ENCODE measurements around the gene TSPAN19.

TSPAN19 gene

DNA sequence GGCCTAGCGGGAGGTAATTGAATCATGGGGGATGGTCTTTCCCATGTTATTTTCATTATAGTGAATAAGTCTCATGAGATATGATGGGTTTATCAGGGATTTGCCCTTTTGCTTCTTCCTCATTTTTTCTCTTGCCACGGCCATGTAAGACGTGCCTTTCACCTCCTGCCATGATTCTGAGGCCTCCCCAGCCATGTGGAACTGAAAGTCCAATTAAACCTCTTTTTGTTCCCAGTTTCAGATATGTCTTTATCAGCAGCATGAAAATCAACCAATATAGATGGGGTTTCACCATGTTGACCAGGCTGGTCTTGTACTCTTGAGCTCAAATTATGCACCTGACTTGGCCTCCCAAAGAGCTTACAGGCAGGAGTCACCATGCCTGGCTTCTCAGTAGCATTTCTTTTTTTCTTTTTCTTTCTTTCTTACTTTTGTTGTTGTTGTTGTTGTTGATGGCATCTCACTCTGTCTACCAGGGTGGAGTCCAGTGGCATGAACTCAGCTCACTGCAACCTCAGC is 33.2 kb downstream of the TSPAN19 start:
- DNase-seq (ENCODE audit: low read depth in 1 of 2, low spot score in 1 of 2): no peak

DNA sequence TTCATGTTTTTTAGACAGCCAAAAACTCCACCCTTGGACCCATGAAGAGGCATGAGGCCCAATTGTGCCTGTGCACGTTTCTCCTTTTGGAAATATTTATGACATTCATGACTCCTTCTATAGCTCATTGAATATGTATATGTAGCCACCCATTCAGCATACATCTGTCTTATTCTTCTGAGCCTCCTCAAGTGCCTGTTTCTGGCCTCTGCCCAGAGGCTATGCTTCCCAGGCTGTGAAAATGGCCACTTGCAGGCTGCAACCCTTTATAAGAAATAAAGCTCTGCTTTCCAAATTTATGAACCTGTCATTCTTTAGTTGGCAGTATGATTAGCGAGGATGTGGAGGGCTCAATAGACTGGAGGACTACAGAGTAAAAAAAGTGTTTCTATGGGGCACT is 35.3 kb downstream of the TSPAN19 start:
- DNase-seq (ENCODE audit: low read depth in 1 of 2, low spot score in 1 of 2): no peak

DNA sequence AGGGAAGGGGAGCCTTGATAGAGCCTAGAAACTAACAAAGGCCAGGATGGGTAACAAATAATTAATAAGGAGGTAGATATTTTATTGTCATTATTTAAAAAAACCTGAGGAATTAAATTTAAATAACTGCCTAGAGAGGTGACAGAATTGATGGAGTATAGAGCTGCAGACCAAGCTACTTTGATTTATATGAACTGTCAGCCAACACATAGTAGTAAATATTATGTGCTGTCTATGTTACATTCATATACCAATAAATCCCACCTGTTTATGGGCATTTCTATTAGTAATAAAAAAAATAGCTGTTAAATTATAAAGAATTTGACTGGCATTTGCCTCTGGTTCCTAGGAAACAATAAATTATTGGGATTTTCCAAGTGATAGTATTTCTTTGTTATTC is 37.7 kb downstream of the TSPAN19 start:
- no peak for DNase-seq (ENCODE audit: low read depth in 1 of 2, low spot score in 1 of 2)

DNA sequence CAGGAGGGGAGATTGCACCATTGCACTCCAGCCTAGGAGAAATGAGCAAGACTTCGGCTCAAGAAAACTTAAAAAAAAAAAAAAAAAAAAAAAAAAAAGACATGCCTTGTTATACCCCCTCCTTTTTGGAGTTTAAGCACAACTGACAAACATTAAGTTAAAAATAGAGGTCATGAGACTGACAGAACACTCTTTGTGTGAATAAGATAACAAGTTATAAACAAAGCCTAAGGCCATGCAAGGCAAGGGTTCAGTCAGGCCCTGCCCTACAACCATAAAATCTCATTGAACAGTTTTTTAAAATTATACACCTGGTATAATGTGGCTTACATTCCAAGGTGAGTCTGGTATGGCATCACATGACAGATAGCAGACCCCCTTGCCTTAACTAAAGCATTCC is 39.3 kb downstream of the TSPAN19 start:
- DNase-seq (ENCODE audit: low read depth in 1 of 2, low spot score in 1 of 2): no peak

DNA sequence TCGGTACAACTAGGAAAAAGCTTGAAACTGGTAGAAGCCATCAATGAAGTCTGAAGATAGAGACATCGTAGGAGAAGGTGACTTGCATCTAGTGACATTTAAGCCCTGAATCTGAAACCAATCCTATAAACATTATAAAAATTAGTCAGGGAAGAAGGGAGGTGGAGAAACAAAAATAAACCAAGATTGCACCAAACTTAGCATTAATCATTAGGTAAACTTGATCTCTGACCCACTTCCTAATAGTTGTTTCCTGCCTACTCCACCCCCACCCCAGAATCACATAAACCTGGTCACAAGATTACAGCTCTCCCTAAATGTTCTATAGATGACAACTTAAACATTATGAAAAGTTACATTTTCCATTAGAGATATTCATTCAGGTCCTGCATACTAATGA is 40.4 kb downstream of the TSPAN19 start:
- DNase-seq (ENCODE audit: low read depth in 1 of 2, low spot score in 1 of 2): no peak

DNA sequence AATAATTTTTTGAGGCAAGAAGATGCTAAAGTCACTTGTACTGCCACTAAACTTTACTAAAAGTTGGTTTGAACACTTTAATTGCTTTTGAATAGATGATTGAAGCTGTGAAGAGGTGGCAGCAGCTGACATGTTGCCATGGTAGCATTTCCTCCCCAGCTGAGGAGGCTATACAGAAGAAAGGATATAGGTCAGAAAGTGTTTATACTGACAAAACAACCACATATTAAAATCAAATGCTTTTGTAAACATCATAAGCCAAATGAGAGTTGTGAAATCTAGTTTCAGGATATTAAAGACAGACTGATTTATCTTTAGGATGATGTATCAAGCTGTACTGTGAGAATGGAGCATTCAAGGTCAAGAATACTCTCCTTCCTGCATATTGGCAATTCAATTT is 41.7 kb downstream of the TSPAN19 start:
- no peak for DNase-seq (ENCODE audit: low read depth in 1 of 2, low spot score in 1 of 2)

DNA sequence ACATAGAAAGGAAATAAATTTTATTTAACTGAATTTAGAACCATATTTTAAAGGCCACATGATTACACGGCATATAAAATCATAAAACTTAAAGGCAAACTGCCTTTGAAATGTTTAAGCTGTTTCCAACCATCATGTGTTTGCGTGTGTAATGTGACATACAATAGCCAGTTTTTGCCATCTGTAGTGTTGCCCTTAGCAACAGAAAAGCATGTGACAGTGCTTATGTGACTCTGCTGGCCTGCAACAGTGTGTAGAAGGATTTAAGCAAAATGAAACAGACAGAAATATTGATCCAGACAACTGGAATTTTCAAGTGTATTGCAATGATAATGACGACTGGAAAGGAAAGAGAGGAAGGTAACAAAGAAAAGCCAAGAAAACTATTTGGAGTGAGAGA is 49.5 kb downstream of the TSPAN19 start:
- no peak for DNase-seq (ENCODE audit: low read depth in 1 of 2, low spot score in 1 of 2)

DNA sequence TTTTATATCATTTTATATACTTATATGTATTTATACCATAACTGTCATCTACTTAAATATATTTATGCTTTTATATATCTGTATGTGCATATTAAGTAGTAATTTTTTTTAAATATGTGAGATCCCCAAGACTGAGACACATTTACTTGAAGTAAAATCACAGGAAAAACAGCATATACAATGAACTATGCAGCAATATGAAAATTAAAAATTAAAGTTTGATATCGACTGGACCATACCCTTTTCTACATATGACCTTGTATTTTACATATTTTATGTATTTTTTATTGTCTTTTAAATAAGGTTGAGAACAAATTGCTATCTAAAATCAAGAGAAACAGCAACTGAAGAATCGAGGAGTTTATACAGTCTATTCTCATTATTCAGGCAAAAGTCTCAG is 50.0 kb downstream of the TSPAN19 start:
- DNase-seq (ENCODE audit: low read depth in 1 of 2, low spot score in 1 of 2): no peak

DNA sequence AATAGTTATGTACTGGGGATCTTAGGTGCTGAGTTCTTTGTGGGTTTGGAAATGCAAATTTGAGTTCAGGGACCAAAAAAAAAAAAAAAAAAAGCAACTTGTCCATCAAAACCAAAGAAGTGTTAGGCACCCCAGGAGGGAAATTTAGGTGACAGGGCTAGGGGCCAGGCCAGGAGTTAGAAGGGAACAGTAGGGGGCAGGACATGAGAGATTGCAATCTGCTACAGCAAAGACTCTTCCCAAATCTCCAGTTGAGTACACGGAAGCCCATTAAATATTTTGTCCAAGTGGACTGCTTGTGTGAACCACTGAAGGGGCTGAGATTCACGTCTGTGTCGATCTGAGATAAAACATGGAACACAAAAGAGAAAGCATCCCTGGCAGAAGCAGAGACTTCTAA is 52.8 kb downstream of the TSPAN19 start:
- no peak for DNase-seq (ENCODE audit: low read depth in 1 of 2, low spot score in 1 of 2)

DNA sequence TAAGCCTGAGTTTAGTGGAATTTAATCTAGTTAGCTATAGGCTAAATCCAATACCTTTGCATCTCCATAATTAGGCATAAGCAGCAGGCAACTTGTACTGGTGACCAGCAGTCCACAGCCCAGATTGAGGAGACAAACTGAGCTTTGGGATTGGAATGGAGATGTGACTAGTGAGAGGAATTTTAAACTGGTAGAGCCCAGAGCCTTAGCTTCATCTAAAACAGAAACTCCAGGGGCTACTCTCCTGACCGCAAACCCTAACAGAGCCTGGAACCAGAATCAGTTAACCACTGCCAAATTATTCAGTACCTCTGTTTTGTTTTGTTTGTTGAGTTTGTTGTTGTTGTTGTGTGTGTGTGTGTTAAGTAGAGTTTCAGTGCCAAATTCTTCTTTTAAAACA is 53.2 kb downstream of the TSPAN19 start:
- no peak for DNase-seq (ENCODE audit: low read depth in 1 of 2, low spot score in 1 of 2)

DNA sequence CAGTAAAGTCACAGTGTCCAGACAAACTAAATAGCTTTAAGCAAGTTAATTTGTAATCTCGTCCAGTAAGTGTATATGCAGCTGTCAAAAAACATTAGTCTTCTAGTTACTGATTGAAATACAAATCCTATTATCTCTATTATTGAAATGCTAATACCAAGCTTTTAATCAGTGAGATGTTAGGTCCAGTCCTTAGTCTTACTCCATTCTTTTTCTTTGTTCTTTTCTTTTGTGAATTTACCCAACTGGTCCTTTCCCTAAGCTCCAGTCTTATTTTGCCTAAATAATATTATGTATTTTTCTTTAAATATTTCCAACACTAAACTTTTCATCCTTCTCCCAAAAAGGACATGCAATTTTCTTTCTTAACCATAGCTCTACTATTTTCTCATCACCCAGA is 57.2 kb downstream of the TSPAN19 start:
- DNase-seq (ENCODE audit: low read depth in 1 of 2, low spot score in 1 of 2): no peak

DNA sequence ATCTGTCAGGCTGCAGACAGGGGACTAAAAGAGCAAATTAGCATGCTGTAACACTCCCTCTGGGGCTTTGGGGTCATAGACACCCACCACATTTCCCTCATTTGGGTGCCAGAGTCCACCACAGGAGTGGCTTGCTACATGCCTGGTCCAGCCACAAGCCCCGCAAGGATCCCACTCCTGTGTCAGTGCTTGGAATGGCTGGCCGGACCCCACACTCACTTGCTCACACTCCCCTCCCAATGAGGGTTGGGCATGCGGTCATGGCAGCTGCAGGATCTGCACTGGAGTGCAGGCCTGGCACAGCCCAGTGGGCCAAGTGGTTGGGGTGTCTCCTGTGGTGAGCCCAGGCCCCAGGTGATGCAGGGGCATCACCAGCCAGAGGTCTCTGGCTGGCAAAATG is 59.9 kb downstream of the TSPAN19 start:
- DNase-seq (ENCODE audit: low read depth in 1 of 2, low spot score in 1 of 2): no peak

DNA sequence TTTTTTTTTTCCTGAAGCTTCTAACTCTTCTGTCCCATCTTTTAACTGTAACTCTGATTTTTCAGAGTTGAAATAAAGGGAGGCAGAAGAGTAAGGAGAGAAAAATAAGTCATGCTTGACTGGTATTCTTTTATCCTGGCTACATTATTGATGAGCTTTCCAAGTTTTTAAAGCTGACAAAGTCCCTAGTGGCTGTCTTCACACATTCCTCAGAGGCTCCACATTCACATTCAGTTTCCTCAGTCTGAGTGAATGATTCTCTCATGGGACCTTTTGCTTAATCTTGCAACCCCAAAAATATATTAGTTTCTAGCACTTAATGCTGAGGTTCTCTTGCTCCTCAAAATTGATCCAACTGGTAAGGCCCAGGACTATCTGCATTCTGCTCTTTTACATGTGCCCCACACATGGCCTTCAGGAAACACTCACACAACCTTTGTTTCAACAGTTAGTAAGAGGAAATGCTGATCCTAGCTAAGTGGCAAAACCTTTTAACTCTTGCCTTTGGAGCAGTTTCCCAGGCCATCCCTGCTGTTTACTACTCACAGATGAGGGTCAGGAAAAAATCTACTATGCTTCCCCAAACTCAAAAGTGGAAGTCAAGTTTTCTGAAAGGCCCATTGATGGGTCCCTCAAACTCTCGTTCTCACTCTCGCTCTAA is 61.8 kb downstream of the TSPAN19 start:
- no peak for DNase-seq (ENCODE audit: low read depth in 1 of 2, low spot score in 1 of 2)

DNA sequence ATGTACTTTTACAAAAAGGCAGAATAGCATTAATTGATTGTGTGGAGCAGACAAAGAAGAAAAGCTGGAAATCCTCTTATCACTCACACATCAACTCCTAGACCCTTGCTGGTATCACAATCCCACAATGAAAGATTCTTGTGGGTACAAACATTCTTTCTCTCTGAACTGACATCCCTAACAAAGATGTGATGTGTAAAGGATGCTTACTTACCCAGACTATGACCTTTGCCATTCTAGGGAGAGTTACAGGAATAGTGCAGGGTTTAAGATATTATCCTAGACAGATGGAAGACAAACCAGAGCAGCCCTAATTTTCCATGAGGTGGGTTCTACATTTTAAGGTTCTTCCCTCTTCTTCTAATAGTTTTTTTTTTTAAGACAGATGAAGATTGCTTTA is 63.1 kb downstream of the TSPAN19 start:
- no peak for DNase-seq (ENCODE audit: low read depth in 1 of 2, low spot score in 1 of 2)

DNA sequence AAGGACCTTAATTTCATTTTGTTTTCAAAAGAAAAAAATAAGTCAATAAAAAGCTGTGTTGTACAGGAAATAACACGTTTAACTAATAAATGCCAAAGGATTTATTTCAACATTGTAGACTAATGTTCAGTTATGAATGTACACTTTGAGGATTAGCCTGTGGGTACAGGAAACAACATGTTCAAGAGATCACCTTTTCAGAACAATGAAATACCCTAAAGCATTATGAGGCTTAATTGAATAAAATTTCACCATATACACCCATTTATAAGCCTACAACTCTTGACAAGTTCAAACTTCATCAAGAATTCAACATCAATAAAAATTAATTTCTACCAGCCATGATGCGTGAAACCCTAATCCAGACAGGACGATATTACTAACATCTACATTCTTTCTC is 66.9 kb downstream of the TSPAN19 start:
- no peak for DNase-seq (ENCODE audit: low read depth in 1 of 2, low spot score in 1 of 2)
